Activated T-cell treated with anti-CD3 and anti-CD28 coated beads, Interleukin-2, amount 50 U/mL, for 4 hours (primary cell): ENCODE results near the gene MTCL1. TPM values are rescaled to one million over a fixed set of nuclear protein-coding genes. Genes with fewer than 3 reads are reported as not detected.

Source experiments
- ATAC-seq, 2 donors: fragments of 200-7000 bp; cut with Tn5 transposase; one replicate each; pipeline ENCODE4 v1.10.0; 2021
- DNase-seq: peaks from one replicate; pipeline ENCODE4 v3.0.0-alpha.2; 2020
- H3K27me3 Mint-ChIP-seq: one replicate; pipeline ENCODE4 v1.8.0; 2021; ENCODE audit warnings: low read depth, mixed read lengths
- H3K36me3 Mint-ChIP-seq: one replicate; pipeline ENCODE4 v1.8.0; 2022; ENCODE audit warnings: mixed read lengths; ENCODE audit not compliant: insufficient read depth
- H3K4me1 Mint-ChIP-seq: one replicate; pipeline ENCODE4 v1.8.0; 2021; ENCODE audit warnings: low read depth, mixed read lengths
- H3K4me3 Mint-ChIP-seq: one replicate; pipeline ENCODE4 v1.8.0; 2021; ENCODE audit warnings: mild to moderate bottlenecking, moderate library complexity, mixed read lengths
- H3K9me3 Mint-ChIP-seq: one replicate; pipeline ENCODE4 v1.8.0; 2021; ENCODE audit warnings: mixed read lengths
- total RNA-seq, 3 donors: library from RNA; stranded (reverse); gene quantifications; one replicate each; pipeline ENCODE4 v1.2.1, GENCODE V29; 2021

MTCL1 gene
- total RNA-seq, 3 donors from 2014 or later, result 0.23 to 0.73 (median 0.69) TPM

DNA sequence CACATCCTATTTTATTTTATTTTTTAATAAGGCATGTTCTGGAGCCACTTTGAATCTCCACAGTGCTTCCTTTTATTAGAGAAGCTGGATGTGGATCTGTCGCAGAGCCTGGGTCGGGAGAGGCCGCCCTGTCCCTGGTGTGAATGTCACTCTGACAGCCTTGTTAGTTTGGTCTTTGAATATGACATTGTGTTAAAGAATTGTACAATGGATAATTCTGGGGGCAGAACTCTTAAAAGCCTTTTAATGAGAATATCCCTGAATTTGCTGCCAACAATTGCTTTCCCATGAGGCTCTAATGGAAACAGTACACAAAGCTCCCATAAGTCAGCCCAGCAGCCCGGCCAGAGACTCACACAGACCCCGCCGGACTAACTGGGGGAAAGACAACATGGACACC, 82.4 kb downstream of the MTCL1 start:
- Mint-ChIP-seq H3K36me3 (no peaks in the 10 kb centered on the region), H3K27me3 (peaks cover 10% of the 10 kb centered on the region), H3K9me3 (no peaks in the 10 kb centered on the region), H3K4me1 (no peaks in the 10 kb centered on the region), H3K4me3 (no peak overlapping the region)
- no peak for DNase-seq
- ATAC-seq, result no peak

DNA sequence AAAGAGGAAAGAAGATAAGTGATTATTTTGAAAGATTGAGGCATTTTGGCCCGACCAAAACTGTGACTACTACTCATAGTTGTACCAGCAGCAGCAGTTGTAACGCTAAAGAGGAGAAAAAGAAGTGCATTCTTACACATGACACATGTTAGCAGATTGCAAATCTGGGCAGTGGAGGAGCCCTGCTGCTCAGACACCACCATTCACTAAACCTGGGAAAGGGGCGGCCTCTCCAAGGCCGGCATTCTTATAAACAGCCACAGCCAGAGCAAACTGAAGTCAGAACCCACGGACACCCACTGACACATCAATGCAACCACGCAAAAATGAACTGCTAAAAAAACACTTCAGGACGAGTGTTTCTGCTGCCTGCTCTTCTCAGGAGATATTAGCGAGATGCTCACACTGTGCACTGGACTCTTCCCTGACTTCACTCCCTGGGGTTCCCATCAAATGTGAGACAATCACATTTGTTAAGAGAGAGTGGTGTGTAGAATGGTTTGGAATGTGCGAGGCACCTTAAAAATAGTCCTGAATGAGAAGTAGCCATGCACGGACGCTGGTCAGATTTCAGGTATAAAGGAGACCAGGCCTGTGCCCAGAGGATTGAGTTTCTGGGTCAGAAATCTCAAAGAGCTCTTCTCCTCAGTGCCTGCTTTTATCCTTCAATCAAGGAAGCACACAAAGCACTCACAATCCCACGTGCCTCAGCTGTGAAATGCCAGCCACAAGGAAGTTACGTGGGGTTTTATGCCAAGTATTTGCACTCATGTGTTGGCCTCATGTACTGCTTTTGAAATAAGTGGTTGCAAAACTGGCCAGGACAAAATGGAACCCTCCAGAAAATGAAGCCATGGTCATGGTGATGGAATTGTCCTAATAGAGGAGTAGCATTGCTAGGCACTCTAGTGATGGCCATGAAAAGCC, 83.4 kb downstream of the MTCL1 start:
- H3K9me3 Mint-ChIP-seq, result no peaks in the 10 kb centered on the region
- ATAC-seq, result no peak

DNA sequence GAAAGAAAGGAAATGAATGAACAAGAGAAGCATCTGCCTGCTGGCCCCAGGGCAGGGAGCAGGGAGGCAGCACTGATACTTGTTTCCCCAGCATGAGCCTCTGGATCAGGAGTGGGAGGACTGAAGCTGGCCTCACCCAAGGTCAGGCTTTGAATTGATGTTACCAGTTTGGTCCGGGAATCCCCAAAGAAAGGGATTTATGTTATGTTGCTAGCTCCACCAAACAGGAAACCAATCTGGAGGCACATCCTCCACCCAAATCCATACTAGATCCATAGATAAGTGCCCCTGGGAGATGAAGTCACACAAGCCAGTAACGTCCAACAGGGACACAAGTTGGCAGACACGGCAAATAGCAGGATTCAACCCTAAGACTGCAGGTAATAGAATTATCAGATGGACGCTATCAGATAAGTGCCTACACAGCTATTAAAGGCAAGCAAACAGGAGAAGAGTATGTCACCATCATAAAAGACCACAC, 85.9 kb downstream of the MTCL1 start:
- no peaks in the 10 kb centered on the region for H3K9me3 Mint-ChIP-seq
- peaks cover 3% of the 10 kb centered on the region for H3K4me1 Mint-ChIP-seq
- ATAC-seq (no peak), DNase-seq (no peak)
- H3K27me3 Mint-ChIP-seq, result peaks cover 10% of the 10 kb centered on the region
- no peak overlapping the region for H3K4me3 Mint-ChIP-seq
- H3K36me3 Mint-ChIP-seq, result no peaks in the 10 kb centered on the region

More for the DNA sequence above, 83.4 kb downstream of the MTCL1 start:
- no peaks in the 10 kb centered on the region for H3K4me1 Mint-ChIP-seq
- no peak overlapping the region for H3K4me3 Mint-ChIP-seq
- H3K27me3 Mint-ChIP-seq, result peaks cover 10% of the 10 kb centered on the region
- H3K36me3 Mint-ChIP-seq, result no peaks in the 10 kb centered on the region
- no peak for DNase-seq

DNA sequence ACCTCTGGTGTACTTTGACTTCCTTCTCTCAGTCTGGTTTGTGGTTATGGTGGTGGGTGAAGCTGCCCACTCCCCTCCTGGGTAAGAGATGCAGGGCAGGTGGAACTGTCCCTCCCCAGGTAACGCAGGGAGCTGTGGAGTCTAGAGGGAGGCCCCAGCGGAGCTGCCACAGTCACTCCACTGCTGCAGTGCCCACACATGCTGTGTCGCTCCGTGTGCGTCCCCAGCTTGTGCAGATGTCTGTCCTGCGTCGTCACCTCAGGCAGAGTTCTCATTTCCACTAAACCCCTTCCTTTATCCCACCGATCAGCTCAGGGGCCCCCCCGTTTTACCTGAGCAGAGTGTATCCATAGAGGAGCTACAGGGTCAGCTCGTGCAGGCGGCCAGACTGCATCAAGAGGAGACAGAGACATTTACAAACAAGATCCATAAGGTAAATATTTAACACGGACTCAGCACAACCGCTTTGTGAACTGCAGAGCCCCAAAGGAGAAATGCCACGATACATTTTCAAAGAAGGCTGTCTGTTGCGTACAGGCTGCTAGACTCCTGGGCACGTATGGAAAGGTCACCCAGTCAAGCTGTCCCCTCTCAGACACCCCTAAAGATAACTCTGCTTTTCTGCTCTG, 87.4 kb downstream of the MTCL1 start:
- Mint-ChIP-seq H3K27me3 (peaks cover 2% of the 10 kb centered on the region), H3K4me1 (peaks cover 3% of the 10 kb centered on the region), H3K36me3 (no peaks in the 10 kb centered on the region), H3K4me3 (no peak overlapping the region), H3K9me3 (no peaks in the 10 kb centered on the region)
- no peak for DNase-seq
- no peak for ATAC-seq

DNA sequence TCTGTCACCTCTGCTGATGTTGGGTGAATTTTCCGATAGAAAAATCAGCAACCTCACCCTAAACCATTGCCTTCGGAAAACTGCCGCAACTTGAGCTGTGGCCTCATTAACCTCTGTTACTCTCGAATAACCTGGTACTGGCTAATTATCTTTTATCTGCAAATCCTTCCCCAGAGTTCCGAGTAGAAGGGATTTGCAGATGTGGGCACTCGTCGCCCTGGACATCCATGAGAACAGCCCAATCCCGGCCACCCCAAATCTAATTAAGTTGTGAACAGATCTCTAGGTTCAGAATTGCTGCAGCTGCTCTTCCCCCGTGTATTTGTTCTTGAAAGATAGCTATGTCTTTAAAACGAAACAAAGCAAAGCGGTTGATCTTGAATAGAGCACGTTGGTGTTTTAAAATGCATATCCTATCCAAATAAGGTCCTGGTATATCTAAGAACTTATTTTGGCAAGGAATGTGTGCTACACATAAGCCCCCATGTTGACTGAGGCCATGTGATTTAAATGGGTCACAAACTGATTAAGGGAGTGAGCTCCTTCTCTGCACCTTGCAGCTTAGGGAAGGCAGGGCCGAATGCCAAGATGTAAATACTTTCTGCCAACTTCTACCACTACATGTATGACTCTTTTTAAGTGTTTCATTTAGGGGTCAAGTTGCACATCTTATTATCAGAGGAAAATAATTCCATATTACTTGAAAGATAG, 88.2 kb downstream of the MTCL1 start:
- H3K4me3 Mint-ChIP-seq, result no peak overlapping the region

DNA sequence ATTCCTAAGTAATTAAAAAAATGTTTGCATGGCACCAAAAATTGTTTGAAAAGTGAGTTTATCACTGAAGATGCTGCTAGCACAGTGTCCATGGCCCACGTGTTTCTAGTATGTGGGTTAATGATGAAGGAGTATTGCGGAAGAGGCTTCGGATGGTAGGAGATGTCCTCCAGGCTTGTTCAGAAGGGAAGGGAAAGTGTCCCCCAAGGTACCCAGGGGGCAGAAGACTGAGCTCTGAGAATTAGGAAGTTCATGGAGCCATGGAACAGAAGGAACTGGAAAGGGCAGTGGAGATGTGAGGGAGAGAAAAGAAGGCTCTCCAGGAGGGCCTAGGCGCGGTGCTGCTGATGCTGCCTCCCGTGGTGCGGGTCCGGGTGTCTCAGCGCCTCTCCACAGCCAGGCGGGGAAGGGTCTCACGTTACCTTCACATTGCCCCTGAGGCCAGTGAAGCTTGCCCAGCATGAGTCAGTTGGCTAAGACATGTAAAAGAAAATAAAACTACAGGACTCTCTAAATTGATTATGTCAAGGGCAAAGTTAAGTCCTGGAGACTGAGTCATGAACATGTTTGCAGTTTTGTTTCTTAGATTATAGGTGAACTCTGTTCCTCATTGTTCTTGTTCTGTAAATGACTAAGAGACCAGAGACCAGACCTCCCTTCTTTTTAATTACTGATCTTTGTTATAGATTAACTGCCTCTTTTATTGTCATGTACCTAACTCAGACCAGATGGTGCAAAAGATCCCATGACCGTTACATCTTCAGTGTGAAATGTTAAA, 89.0 kb downstream of the MTCL1 start:
- no peaks in the 10 kb centered on the region for H3K27me3 Mint-ChIP-seq
- no peak overlapping the region for H3K4me3 Mint-ChIP-seq
- H3K36me3 Mint-ChIP-seq, result no peaks in the 10 kb centered on the region
- H3K4me1 Mint-ChIP-seq, result peaks cover 3% of the 10 kb centered on the region
- DNase-seq (no peak), ATAC-seq (no peak)
- no peaks in the 10 kb centered on the region for H3K9me3 Mint-ChIP-seq

More for the DNA sequence above, 88.2 kb downstream of the MTCL1 start:
- H3K4me1 Mint-ChIP-seq, result peaks cover 3% of the 10 kb centered on the region
- ATAC-seq (no peak), DNase-seq (no peak)
- peaks cover under 1% of the 10 kb centered on the region for H3K27me3 Mint-ChIP-seq
- H3K36me3 Mint-ChIP-seq, result no peaks in the 10 kb centered on the region
- no peaks in the 10 kb centered on the region for H3K9me3 Mint-ChIP-seq

DNA sequence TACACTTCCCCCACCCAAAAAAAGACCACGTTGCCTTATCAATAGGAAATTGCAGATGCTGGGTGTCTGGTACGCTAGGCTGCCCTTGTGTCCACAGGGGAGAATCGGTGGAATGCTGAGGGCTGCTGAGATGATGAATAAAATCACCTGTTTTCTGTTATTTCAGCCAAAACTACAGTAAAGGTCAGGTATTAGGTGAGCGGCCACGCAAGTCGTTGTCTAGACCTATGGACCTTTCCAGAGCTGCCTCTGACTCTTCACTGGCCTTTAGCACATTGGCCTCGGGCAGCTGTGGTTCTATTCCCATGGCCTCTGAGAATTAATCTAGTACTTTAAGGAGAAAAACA, 89.6 kb downstream of the MTCL1 start:
- no peak for ATAC-seq
- H3K36me3 Mint-ChIP-seq, result no peaks in the 10 kb centered on the region
- no peaks in the 10 kb centered on the region for H3K27me3 Mint-ChIP-seq
- no peak overlapping the region for H3K4me3 Mint-ChIP-seq
- H3K9me3 Mint-ChIP-seq, result no peaks in the 10 kb centered on the region
- H3K4me1 Mint-ChIP-seq, result peaks cover 3% of the 10 kb centered on the region
- DNase-seq, result no peak

DNA sequence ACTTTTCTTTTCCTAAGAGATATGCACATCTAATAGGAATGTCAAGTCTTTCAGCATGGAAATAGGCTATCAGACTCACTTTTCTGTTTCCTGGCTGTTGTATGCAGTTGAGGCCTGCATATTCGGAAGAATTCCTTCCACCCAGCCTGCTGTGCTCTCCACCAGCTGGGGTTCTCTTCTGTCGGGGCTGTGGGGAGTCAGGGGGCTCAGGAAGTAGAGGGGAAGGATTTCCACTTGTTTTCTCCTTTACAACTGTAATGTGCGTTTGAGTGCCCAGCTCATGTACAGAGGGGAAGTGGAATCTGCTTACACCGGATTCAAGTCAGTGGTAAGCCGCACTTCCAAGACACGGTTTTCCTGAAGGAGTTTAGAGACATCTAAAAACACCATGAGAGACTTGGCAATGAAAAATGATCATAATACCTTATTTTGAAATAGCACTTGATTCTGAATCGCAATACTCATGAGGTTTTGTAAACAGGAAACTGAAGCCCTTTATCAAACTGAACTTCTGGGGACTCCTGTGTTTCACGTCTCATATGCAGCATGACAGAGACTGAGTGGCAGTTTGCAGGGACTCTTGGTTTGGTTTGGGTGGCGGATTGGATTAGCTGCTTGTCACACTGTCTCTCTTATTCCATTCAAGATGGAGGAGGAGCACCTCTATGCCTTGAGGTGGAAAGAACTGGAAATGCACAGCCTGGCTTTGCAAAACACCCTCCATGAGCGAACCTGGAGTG, 90.4 kb downstream of the MTCL1 start:
- Mint-ChIP-seq H3K36me3 (no peaks in the 10 kb centered on the region), H3K4me3 (no peak overlapping the region), H3K4me1 (peaks cover 3% of the 10 kb centered on the region), H3K9me3 (no peaks in the 10 kb centered on the region), H3K27me3 (no peaks in the 10 kb centered on the region)
- DNase-seq (no peak), ATAC-seq (no peak)

DNA sequence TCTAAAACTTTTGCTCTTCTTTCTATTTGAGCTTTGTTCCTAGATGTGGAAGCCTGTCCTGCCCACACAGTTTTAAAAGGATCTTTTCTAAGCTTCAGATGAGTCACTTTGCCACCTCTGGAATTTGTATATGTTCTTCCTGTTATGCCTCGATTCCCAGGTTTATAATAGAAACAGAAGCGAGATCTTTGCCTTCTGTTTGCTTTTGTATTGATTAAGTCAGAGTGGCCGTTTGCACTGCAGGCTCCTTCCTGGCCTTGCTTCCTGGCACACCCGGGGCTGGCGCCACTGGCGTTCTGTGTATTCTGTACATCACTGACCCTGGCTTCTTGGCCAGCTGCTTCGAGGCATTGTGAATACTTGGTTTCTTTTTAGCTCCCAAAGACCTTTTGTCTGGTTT, 91.8 kb downstream of the MTCL1 start:
- H3K27me3 Mint-ChIP-seq, result peaks cover 3% of the 10 kb centered on the region
- no peak overlapping the region for H3K4me3 Mint-ChIP-seq
- no peaks in the 10 kb centered on the region for H3K9me3 Mint-ChIP-seq
- DNase-seq (no peak), ATAC-seq (no peak)
- H3K36me3 Mint-ChIP-seq, result no peaks in the 10 kb centered on the region
- peaks cover 3% of the 10 kb centered on the region for H3K4me1 Mint-ChIP-seq

DNA sequence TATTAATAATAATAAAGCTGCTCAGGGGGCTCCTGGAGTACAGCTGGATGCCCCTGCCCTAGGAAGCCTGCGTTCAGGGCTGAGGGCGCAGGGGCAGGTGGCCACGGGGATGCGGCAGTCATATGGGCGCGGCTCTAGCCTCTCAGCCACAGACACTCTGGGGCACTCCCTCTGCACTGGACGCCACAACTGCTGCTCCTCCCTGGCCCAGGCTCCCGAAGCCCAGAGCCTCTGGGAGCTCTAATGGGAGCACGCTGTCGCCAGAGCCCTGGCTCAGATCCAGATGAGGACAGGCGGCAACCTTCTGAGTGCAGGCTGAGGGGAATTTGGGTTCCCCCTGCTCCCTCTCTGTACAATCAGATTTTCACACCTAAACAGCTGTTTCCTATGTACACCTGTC, 93.6 kb downstream of the MTCL1 start:
- H3K9me3 Mint-ChIP-seq, result no peaks in the 10 kb centered on the region

DNA sequence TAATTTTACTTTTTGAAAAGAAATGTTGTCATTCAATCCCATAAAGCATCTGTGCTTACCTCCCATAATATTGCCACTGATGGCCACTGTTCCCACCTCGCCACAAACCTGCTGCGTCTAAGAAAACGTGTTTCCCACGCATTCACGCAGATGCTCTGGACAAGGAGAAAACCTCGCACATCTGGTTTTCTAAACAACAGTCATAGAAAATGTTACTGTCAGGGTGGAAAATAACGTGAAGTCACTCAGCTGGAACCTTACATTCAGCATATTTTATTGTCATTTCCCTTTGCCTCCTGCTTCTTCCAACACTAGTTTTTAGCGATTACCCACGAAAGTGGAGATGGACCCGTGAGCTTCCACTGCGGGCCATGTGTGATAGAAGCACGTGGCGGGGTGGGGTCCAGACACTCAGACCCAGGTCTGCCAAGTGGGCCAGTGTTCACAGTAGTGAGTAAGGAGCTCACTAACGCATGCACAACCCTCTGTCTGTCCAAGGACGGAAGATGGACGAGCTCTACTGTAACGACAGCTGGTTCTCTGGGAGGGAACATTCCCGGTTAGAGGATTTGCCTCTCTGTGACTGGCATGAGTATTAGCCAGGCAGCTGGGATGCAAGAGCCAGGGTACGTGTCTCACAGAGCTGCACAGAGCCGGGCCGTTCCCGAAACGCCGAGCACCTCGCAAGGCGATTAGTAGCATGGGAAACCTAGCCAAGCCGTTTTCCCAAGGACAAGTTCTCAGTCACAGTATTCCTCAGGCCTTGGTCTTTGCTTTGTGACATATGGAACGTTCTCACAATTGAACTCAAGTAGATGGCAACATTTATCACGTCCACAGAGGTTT, 94.5 kb downstream of the MTCL1 start:
- H3K4me1 Mint-ChIP-seq, result peaks cover 3% of the 10 kb centered on the region
- H3K9me3 Mint-ChIP-seq, result no peaks in the 10 kb centered on the region
- H3K4me3 Mint-ChIP-seq, result no peak overlapping the region
- DNase-seq (no peak), ATAC-seq (no peak)
- no peaks in the 10 kb centered on the region for H3K36me3 Mint-ChIP-seq
- H3K27me3 Mint-ChIP-seq, result peaks cover 3% of the 10 kb centered on the region

More for the DNA sequence above, 93.6 kb downstream of the MTCL1 start:
- DNase-seq (no peak), ATAC-seq (no peak)
- no peaks in the 10 kb centered on the region for H3K36me3 Mint-ChIP-seq
- H3K4me1 Mint-ChIP-seq, result peaks cover 3% of the 10 kb centered on the region
- H3K27me3 Mint-ChIP-seq, result peaks cover 3% of the 10 kb centered on the region
- no peak overlapping the region for H3K4me3 Mint-ChIP-seq

DNA sequence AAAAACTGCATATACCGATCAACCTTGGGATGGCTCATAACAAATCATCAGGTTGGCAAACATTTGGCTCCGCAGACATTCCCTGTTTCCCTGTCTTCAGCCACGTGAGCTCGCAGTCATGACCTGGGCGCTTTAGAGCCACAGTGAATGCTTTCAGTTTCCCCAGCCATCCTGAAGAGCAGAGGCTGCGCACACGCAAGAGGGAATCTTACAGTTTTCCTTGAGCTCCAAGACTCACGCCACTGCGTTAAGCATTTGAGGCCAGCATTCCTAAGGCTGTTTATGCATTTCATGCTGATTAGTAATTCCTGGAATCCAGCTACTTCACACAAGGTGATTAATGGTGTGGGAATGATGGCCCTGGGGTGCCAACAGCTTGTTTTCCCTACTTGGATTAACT, 95.1 kb downstream of the MTCL1 start:
- Mint-ChIP-seq H3K27me3 (peaks cover 3% of the 10 kb centered on the region), H3K4me1 (peaks cover 3% of the 10 kb centered on the region), H3K36me3 (no peaks in the 10 kb centered on the region), H3K9me3 (no peaks in the 10 kb centered on the region), H3K4me3 (no peak overlapping the region)
- DNase-seq (no peak), ATAC-seq (no peak)

DNA sequence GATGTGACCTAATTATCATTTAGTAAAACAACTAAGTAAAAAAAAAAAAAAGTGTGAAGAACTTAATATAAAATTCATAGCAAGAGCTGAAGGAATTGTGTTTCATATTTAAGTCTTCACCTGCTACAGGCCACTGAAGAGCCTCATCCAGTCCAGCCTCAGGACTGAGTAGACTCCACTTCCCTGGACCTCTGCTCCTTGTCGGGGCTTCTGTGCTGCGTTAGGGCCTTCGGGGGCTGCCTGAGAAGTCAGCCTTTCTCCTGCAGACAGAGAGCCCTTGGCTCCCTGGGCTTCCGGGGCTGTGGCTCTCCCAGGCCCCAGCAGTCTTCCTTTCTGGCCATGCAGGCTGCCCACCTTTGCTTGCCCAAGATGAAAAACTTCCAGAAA, 95.5 kb downstream of the MTCL1 start:
- Mint-ChIP-seq H3K9me3 (no peaks in the 10 kb centered on the region), H3K4me1 (peaks cover 2% of the 10 kb centered on the region), H3K36me3 (no peaks in the 10 kb centered on the region), H3K4me3 (no peak overlapping the region), H3K27me3 (peaks cover 3% of the 10 kb centered on the region)
- DNase-seq, result no peak
- no peak for ATAC-seq
